Fibroblast of the aortic adventitia (primary cell): ENCODE measurements around the gene ZKSCAN5. TPM values are rescaled to one million over a fixed set of nuclear protein-coding genes. Genes with fewer than 3 reads are reported as not detected.

Source experiments
- DNase-seq: peaks from one replicate; pipeline ENCODE4 v3.0.0-alpha.2; 2010; ENCODE audit warnings: low read depth
- H3K4me3 ChIP-seq: 2 replicates; pipeline ENCODE4 v1.5.1; 2011; ENCODE audit warnings: low read depth, mild to moderate bottlenecking, control low read depth, low read length, moderate library complexity
- total RNA-seq: library from RNA; depleted of rRNA; stranded (reverse); fragments of >200 nt; gene quantifications from 2 replicates; pipeline ENCODE4 v1.2.3, GENCODE V29; 2012; ENCODE audit warnings: low replicate concordance
- TF ChIP-seq, protein P1 (sequence below): IDR thresholded peaks from 2 replicates; pipeline ENCODE4 v1.5.1; 2011; ENCODE audit warnings: mild to moderate bottlenecking, low read length, control low read depth, inconsistent platforms; ENCODE audit not compliant: insufficient read depth

ZKSCAN5 gene
- total RNA-seq = 9.1 and 11.8 TPM in 2 replicates

DNA sequence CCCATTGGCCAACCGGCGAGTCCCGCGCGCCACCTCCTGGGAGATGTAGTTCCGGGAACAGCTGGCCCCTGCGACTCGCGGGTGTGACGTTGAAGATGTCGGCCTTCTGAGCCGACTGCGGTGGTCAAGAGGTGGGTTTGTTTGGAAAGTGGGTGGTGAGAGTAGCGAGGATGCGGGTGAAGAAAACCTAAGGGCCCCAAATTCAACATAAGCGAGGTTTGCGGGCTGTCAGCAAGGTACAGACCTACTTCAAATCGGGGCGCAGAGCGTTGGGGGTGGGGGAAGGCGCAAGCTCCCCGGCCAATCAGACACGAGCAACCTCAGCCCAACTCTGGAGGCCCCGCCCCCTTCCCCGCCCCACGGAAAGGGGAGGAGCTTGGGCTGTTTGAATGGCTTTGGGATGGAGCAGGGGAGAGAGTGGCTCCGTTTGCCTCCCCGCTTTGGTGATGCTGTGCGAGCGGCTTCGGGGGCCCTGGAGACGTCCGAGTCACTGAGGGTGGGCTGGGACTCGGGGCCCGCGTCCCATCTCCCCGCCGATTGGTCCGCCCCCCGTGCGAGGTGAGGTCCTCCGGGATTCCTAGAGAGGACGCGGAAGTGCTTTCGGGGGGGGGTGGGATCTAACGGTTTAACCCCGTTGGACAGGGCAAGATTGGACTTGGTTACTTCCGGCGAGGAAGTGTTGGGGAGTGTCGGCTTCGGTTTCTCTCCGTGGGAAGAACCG lies at the start of gene ZKSCAN5:
TSS of gene ZKSCAN5 (plus strand) at position 60 of the 721 bp plus-strand sequence. CDS start 1,383 bp downstream, outside the sequence.
- peak; percentile 96 for DNase-seq
- peak within 1 kb of the TSS; percentile 93 for H3K4me3 ChIP-seq
- TF ChIP-seq, protein P1, sequence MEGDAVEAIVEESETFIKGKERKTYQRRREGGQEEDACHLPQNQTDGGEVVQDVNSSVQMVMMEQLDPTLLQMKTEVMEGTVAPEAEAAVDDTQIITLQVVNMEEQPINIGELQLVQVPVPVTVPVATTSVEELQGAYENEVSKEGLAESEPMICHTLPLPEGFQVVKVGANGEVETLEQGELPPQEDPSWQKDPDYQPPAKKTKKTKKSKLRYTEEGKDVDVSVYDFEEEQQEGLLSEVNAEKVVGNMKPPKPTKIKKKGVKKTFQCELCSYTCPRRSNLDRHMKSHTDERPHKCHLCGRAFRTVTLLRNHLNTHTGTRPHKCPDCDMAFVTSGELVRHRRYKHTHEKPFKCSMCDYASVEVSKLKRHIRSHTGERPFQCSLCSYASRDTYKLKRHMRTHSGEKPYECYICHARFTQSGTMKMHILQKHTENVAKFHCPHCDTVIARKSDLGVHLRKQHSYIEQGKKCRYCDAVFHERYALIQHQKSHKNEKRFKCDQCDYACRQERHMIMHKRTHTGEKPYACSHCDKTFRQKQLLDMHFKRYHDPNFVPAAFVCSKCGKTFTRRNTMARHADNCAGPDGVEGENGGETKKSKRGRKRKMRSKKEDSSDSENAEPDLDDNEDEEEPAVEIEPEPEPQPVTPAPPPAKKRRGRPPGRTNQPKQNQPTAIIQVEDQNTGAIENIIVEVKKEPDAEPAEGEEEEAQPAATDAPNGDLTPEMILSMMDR = no peak

DNA sequence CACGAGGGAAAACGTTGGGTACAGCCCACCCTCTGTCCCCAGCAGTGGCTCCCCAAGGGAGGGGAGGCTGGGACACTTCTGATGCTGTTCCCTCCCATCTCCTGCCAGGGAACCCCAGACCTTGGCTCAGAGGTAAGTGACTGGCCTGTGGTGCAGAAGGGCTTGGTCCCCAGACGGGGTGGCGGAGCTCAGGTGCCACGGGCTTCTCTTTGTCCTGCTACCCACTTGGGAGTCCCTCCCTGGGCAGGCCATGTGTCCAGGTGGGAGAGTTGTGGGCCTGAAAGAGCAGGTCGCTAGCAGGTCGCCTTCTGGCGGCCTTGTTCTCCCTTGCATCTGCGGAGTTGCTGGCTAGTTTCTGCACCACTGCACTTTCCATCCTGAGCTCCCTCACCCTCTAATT lies 48.6 kb upstream of the ZKSCAN5 start:
- DNase-seq = no peak
- TF ChIP-seq, protein P1 = no peak
- H3K4me3 ChIP-seq = no peak overlapping the region

DNA sequence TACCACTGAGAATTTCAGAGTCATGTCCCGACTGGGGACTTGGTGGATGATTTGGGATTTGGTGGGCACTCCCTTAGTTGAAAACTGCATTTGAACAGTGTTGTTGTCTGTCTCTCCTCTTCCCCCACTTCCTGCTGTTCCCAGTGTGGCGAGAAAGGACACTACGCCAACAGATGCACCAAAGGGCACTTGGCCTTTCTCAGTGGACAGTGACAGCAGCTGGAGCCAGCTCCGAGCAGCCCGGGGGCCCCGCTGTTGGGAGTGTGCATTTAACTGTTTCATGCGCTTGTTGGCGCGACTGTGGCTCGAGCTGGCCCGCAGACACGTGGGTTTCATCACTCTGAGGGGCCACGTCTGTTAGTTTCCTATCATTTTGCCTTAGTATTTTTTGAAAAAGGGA lies 48.2 kb upstream of the ZKSCAN5 start:
- no peak overlapping the region for H3K4me3 ChIP-seq
- TF ChIP-seq, protein P1 = no peak
- DNase-seq = no peak

DNA sequence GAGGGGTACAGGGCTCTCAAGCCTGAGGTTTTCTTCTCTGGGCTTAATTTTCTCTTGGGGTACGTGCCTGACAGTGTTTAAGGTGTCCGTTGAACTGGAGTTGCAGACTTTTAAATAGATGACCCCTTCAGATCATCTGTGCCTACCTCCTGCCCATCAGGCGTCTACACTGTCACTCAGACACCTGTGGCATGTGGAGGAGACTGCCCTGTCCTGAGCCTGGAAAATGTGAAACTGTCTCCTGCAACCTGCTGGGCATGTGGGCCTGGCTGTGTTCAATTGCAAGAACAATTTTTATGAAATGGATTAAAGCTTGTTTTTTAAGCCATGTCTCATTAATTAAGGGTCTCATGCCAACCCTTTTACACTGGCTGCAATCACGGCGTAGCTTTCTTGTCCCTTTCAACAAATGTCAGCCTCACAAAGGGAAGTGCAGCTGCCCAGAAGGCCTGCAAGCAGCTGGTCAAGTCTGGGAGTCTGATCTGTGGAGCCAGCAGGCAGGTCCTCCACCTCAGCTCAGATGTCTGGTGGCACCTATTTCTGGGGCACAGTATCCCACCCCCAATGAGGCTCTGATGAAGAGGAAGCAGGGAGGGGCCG lies 47.3 kb upstream of the ZKSCAN5 start:
- DNase-seq = no peak
- H3K4me3 ChIP-seq = no peak overlapping the region
- TF ChIP-seq, protein P1 = no peak

DNA sequence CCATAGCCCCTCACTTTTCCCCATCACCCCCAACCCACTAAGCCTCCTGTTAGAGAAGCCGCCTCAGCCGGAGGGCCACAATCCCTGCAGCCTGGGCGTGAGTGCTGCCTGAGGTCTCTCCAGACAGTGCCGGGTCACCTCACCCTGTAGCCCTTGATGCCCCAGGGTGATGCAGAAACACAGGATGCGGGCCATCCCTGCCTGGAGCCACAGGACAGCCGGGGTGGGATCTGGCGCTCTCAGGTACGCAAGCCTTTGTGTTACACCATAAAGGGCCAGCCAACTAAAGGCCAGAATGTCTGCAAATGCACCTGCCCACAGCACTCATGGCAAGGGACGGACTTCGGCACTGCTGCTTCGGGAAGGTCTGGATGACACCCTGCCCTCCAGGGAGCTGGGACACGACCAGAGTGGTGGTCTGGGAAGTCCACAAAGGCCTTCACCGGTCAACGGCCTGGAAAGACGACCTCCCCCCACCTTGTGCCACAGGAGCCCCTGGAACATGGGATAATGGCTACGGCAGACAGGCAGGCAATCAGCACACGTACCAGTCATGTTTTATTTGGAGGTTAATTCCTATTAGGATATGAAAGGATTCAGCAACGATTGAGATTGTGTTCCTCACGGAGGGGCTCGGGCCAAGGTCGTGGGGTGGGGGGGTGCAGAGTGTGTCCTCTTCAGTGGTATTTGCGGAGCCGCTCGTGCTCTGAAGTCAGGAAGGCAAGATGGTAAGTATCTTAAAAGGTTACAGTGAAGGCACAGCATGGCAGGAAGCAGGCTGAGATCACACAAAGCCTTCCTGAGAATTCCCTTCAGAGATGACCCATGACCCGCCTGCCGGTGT lies 46.6 kb upstream of the ZKSCAN5 start:
- no peak overlapping the region for H3K4me3 ChIP-seq
- DNase-seq = no peak
- TF ChIP-seq, protein P1 = no peak

DNA sequence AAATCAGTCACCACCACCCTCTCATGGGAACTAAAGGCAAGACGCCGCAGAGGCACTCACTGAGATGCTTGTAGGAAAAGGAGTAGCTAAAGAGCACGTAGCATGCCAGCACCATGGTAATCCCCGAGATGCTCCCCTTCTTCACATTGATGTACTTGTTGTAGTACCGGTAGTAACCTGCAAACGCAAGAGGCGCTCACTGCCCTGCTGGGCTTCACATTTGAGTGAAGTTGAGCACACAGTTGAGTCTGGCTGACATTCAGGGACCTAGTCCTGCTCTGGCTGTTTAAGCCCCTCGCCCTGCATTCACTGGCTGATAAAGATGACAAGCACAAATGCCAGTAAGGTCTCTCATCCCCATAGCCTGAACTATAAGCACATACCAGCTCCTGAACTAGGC lies 45.4 kb upstream of the ZKSCAN5 start:
- peak; percentile 18 for DNase-seq
- TF ChIP-seq, protein P1 = peak; percentile 37
- no peak overlapping the region for H3K4me3 ChIP-seq
